Measurements from ENCODE around the gene CYP1A2. TPM values are rescaled to one million over a fixed set of nuclear protein-coding genes. Genes with fewer than 3 reads are reported as not detected.

CYP1A2 gene
- total RNA-seq, 2 experiments from 2014 or later: not detected

Other genes starting within 250 kb of the CYP1A2 start
- 10 to 100 TPM; 49.2 to 52.1 TPM for gene ARID3B, start 207.6 kb upstream of the CYP1A2 start, total RNA-seq
- gene CLK3, start 133.0 kb upstream of the CYP1A2 start, total RNA-seq: 100 to 1,000 TPM; 133 to 136 TPM
- 10 to 100 TPM; 36.3 to 39.6 TPM for gene EDC3, start 52.8 kb upstream of the CYP1A2 start, total RNA-seq
- 1 to 10 TPM; 2.0 to 2.1 TPM for gene CYP1A1, start 23.3 kb upstream of the CYP1A2 start, total RNA-seq
- 100 to 1,000 TPM; 330 to 341 TPM for gene CSK, start 33.2 kb downstream of the CYP1A2 start, total RNA-seq
- gene LMAN1L, start 64.0 kb downstream of the CYP1A2 start, total RNA-seq: under 1 TPM; 0.48 to 0.63 TPM
- gene CPLX3, start 77.8 kb downstream of the CYP1A2 start, total RNA-seq: under 1 TPM in 1 of 2 experiments, not detected in 1; 0.18 TPM
- 10 to 100 TPM; 74.9 to 84.2 TPM for gene ULK3, start 94.3 kb downstream of the CYP1A2 start, total RNA-seq
- gene SCAMP2, start 124.5 kb downstream of the CYP1A2 start, total RNA-seq: 100 to 1,000 TPM; 144 to 156 TPM
- gene MPI, start 141.2 kb downstream of the CYP1A2 start, total RNA-seq: 10 to 100 TPM; 82.8 to 92.9 TPM
- gene FAM219B, start 158.0 kb downstream of the CYP1A2 start, total RNA-seq: 100 to 1,000 TPM; 103 to 116 TPM
- gene COX5A, start 189.2 kb downstream of the CYP1A2 start, total RNA-seq: 100 to 1,000 TPM; 273 to 274 TPM
- 1 to 10 TPM; 5.0 to 5.1 TPM for gene RPP25, start 207.9 kb downstream of the CYP1A2 start, total RNA-seq
- gene SCAMP5, start 246.7 kb downstream of the CYP1A2 start, total RNA-seq: under 1 TPM; 0.60 to 0.81 TPM

All from activated CD4-positive, alpha-beta memory T cell treated with anti-CD3 and anti-CD28 coated beads, Interleukin-2, amount 10 ng/mL, durations not matched to agents 7 days and 5 days (primary cell).